Lung (tissue), 12 donors: ENCODE data around the gene TENM4. TPM values are rescaled to one million over a fixed set of nuclear protein-coding genes. Genes with fewer than 3 reads are reported as not detected.

Experiments used
- ATAC-seq: fragments of 200-7000 bp; cut with Tn5 transposase; one replicate; pipeline ENCODE4 v1.9.1; 2020; ENCODE audit warnings: moderate number of reproducible peaks; ENCODE audit not compliant: insufficient read depth, low FRiP score
- DNase-seq, 3 donors: peaks; one replicate each; pipeline ENCODE4 v3.0.0-alpha.2; 2013 to 2017
- H3K27ac ChIP-seq, 2 donors: one replicate each; pipeline ENCODE4 v1.5.1; 2013; ENCODE audit warnings: mild to moderate bottlenecking in 2 of 2, moderate library complexity in 2 of 2, control low read depth in 1 of 2, inconsistent platforms in 1 of 2, low read depth in 1 of 2, low read length in 1 of 2
- H3K27me3 ChIP-seq, 3 donors: one replicate each; pipeline ENCODE4 v1.5.1; 2013; ENCODE audit warnings: low read length in 2 of 3; ENCODE audit not compliant: control insufficient read depth in 3 of 3, insufficient read depth in 3 of 3
- H3K36me3 ChIP-seq, 4 donors: one replicate each; pipeline ENCODE4 v1.5.1; 2013; ENCODE audit warnings: low read length in 4 of 4, mild to moderate bottlenecking in 1 of 4, moderate library complexity in 1 of 4; ENCODE audit not compliant: control insufficient read depth in 4 of 4, insufficient read depth in 4 of 4
- H3K4me1 ChIP-seq, 5 donors: one replicate each; pipeline ENCODE4 v1.5.1; 2013; ENCODE audit warnings: low read length in 5 of 5, mild to moderate bottlenecking in 2 of 5, moderate library complexity in 1 of 5; ENCODE audit not compliant: control insufficient read depth in 5 of 5, insufficient read depth in 5 of 5
- H3K4me3 ChIP-seq: one replicate; pipeline ENCODE4 v1.5.1; 2013; ENCODE audit warnings: mild to moderate bottlenecking, control low read depth, moderate library complexity
- H3K9ac ChIP-seq, 2 donors: one replicate each; pipeline ENCODE4 v1.5.1; 2013; ENCODE audit warnings: low read length in 2 of 2, control low read depth in 1 of 2; ENCODE audit not compliant: insufficient read depth in 1 of 2
- H3K9me3 ChIP-seq, 4 donors: one replicate each; pipeline ENCODE4 v1.5.1; 2013; ENCODE audit warnings: low read length in 3 of 4, mild to moderate bottlenecking in 1 of 4, moderate library complexity in 1 of 4; ENCODE audit not compliant: control insufficient read depth in 4 of 4, insufficient read depth in 3 of 4
- CTCF ChIP-seq: IDR thresholded peaks from 2 replicates; pipeline ENCODE4 v1.5.1; 2012; ENCODE audit warnings: mild to moderate bottlenecking; ENCODE audit errors: control extremely low read depth, extremely low read depth
- WGBS, 2 donors: extraction: QIAGEN DNeasy Blood & Tissue Kit; methylation state at CpG; one replicate each; pipeline ENCODE4 v1.1.7; 2013; 5-methylcytosine and 5-hydroxymethylcytosine counted together
- polyA plus RNA-seq, 2 donors: library from polyadenylated mRNA; stranded (reverse); fragments of 200-250 nt; gene quantifications; one replicate each; pipeline ENCODE4 v1.2.1, GENCODE V29; 2013
- total RNA-seq, 2 donors: library from RNA; depleted of rRNA in 1 of 2; stranded (reverse); fragments of >200 nt in 1 of 2; gene quantifications; one replicate each; pipeline ENCODE4 v1.2.1, GENCODE V29; 2014 to 2021
- donor health status: control.
- donor health status: control.
- donor health status: Bipolar disorder and iron deficiency.
- donor health status: healthy.
- donor health status: DM: yes; HTN: yes; CAD: no.

Gene TENM4
- total and polyA plus RNA-seq, 4 donors = 0.28 to 16.4 (median 3.2) TPM

- Histone ChIP-seq H3K9ac (no peak overlapping the region), H3K27me3 (no peaks in the 10 kb centered on the region), H3K27ac (no peak overlapping the region), H3K9me3 (no peaks in the 10 kb centered on the region), H3K4me1 (peaks cover 0 to 10% (median 0%) of the 10 kb centered on the region in 5 donors), H3K4me3 (no peak overlapping the region), H3K36me3 (no peaks in the 10 kb centered on the region)
- 92 to 95% methylated on average over 5 of the region's 5 CpGs for WGBS, 2 donors
- no peak for DNase-seq
- TF ChIP-seq CTCF = no peak
- ATAC-seq = no peak
Observed at GRCh38 chr11:78835646-78836045, 605.2 kb downstream of the TENM4 start.

DNA sequence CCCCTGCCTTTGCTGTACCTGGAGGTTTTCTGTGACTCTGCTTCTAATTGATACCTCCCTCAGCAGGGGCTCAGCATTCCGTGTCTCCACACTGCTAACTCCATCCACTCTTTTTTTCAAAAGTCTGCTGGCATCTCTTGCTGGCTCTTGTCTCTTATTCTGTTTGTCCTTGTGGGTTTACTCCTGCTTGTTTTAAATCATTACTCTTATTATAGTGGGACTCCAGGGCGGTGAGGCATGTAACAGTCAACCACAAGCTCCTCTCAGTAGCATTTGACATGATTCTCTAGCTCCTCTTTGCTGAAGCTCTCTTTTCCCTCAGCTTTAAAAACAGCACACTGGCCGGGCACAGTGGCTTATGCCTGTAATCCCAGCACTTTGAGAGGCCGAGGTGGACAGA, 605.9 kb downstream of the TENM4 start:
- H3K36me3 ChIP-seq = no peaks in the 10 kb centered on the region
- no peak for TF ChIP-seq CTCF
- H3K9me3 ChIP-seq = no peaks in the 10 kb centered on the region
- DNase-seq = no peak
- no peak for ATAC-seq
- peaks cover 0 to 4% (median 0%) of the 10 kb centered on the region in 5 donors for H3K4me1 ChIP-seq
- no peak overlapping the region for H3K4me3 ChIP-seq
- H3K9ac ChIP-seq = no peak overlapping the region
- 85 to 86% methylated on average over 4 of the region's 4 CpGs for WGBS, 2 donors
- H3K27ac ChIP-seq = no peak overlapping the region
- H3K27me3 ChIP-seq = no peaks in the 10 kb centered on the region

- ATAC-seq = no peak
Observed at GRCh38 chr11:78833237-78833636, 607.6 kb downstream of the TENM4 start.

More at GRCh38 chr11:78833237-78833636, 607.6 kb downstream of the TENM4 start:
- Histone ChIP-seq H3K4me1 (no peaks in the 10 kb centered on the region), H3K9ac (no peak overlapping the region), H3K4me3 (no peak overlapping the region), H3K27ac (no peak overlapping the region), H3K9me3 (no peaks in the 10 kb centered on the region), H3K27me3 (no peaks in the 10 kb centered on the region), H3K36me3 (no peaks in the 10 kb centered on the region)
- DNase-seq = no peak
- 51 to 52% methylated on average over 2 of the region's 2 CpGs for WGBS, 2 donors
- TF ChIP-seq CTCF = no peak
